HG03064 (cell line): ENCODE results near the gene EPOP.

Experiments
- ATAC-seq: cut with Tn5 transposase; IDR thresholded peaks from one replicate; pipeline ENCODE4 v1.9.1; 2021; ENCODE audit warnings: low read depth; ENCODE audit not compliant: unreplicated experiment

Gene EPOP

GRCh38 chr17:38674749-38675615 lies at the start of gene EPOP:
Gene EPOP, minus strand, starts transcription at chr17:38674957. Its CDS starts 462 bp downstream, at chr17:38674495.
- peak; percentile 52 for ATAC-seq

DNA sequence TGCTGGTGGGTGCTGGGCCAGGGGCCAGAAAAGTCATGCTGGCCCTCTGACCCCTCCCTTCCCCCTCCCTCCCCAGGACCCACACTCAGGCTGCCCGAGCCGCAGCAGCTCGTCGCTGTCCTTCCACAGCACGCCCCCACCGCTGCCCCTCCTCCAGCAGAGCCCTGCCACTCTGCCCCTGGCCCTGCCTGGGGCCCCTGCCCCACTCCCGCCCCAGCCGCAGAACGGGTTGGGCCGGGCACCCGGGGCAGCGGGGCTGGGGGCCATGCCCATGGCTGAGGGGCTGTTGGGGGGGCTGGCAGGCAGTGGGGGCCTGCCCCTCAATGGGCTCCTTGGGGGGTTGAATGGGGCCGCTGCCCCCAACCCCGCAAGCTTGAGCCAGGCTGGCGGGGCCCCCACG lies 47.0 kb upstream of the EPOP start:
- no peak for ATAC-seq

- ATAC-seq: no peak
These were observed 46.2 kb upstream of the EPOP start for GRCh38 chr17:38720941-38721340.

- no peak for ATAC-seq
These were observed 45.3 kb upstream of the EPOP start for GRCh38 chr17:38719943-38720641.

DNA sequence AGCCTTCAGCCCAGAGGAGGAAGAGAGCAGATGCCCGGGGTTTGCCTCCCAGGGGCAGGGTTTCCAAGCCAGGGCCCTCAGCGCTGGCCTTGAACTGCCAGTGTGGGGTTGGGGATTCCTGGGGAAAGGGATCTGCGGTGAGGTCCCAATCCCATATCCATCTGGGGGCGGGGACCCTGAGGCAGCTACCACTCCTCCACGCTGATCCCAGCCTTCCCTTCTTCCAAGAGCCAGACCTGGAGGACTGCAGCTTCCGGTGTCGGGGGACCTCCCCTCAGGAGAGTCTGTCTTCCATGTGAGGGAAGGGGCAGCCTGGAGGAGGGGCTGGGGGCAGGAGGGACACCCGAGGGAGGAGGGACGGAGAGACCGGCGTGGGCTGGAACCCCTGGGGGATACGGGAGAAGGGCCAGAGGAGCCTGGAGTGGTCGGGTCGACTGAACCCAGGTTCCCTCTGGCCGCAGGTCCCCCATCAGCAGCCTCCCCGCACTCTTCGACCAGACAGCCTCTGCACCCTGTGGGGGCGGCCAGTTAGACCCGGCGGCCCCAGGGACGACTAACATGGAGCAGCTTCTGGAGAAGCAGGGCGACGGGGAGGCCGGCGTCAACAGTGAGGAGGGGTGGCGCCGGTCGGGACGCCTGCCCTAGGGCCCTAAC lies 44.7 kb upstream of the EPOP start:
- no peak for ATAC-seq

DNA sequence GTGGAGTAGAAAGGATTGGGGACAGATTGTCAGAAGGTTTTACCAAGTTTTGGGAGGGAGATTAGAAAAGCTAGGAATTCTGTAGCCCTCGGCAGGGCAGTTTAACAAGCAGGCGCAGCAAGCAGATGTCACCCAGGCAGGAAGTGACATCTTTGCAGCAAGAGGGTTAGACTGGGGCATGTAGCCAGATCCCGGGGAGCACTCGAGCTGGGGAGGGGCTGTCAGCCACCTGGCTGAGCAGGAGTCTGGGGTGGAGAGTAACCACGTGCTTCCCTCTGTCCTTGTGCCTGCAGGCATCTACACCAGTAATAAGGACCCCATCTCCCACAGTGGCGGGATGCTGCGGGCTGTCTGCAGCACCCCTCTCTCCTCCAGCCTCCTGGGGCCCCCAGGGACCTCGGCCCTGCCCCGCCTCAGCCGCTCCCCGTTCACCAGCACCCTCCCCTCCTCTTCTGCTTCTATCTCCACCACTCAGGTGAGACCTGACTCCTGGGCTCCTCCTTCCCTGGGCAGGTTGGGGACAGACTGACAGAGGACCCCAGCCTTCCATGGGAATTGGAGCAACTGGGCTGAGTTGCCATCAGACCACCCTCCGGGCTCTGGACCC lies 42.5 kb upstream of the EPOP start:
- no peak for ATAC-seq

DNA sequence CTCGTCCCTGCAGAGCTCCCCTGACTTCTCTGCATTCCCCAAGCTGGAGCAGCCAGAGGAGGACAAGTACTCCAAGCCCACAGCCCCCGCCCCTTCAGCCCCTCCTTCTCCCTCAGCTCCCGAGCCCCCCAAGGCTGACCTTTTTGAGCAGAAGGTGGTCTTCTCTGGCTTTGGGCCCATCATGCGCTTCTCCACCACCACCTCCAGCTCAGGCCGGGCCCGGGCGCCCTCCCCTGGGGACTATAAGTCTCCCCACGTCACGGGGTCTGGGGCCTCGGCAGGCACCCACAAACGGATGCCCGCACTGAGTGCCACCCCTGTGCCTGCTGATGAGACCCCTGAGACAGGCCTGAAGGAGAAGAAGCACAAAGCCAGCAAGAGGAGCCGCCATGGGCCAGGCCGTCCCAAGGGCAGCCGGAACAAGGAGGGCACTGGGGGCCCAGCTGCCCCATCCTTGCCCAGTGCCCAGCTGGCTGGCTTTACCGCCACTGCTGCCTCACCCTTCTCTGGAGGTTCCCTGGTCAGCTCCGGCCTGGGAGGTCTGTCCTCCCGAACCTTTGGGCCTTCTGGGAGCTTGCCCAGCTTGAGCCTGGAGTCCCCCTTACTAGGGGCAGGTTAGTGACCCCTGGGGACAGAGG lies 41.7 kb upstream of the EPOP start:
- no peak for ATAC-seq

GRCh38 chr17:38715216-38715943 lies 40.6 kb upstream of the EPOP start:
- no peak for ATAC-seq

DNA sequence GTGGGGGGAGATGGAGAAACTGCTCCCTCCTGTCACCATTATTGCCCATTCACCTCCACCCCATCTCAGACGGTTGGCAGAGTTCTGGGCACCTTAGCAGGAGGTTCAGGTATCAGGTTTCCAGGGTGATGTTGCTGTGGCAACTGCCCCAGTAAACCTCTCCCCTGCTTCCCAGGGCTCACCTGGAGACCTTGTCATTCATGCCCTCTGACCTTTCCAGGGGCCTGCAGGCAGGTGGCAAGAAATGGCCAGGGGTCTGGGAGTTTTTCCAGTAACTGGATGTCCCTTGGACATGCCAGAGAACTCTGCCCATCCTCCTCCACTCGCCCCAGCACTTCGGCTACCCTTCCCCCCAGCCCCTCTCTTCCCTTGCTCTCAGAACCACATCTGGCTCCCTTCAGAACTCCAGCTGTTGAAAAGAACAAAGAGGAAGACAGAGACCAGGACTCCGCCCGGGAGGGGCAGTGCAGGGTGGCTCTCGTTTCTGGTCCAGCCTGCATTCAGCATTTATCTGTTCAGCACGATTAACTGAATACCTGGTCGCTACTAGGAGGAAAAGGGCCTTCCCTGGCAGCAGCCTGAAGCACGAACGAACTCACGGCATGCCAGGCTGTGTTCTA lies 38.8 kb upstream of the EPOP start:
- no peak for ATAC-seq

- ATAC-seq: no peak
These were observed 37.8 kb upstream of the EPOP start for GRCh38 chr17:38712593-38712992.

GRCh38 chr17:38711792-38712571 lies 37.2 kb upstream of the EPOP start:
- ATAC-seq: no peak

DNA sequence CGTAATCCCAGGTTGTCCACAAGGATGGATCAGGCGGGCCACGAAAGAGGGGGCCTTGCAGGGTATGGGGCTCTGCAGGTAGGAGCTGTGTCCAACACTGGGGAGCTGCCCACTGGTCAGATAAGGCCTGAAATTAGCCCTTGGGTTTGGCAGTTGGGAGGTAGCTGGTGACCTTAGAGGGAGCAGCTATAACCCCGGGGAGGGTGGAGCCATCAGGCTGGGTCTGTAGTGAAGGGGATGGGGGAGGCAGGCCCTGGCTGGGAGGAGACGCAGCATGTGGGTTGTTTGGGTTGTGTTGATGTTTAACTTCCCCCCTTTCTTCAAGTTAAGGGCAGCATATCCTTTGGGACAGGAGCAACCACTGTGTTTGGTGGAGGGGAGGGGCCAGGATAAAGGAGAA lies 36.2 kb upstream of the EPOP start:
- ATAC-seq: no peak

- no peak for ATAC-seq
These were observed 35.8 kb upstream of the EPOP start for GRCh38 chr17:38710604-38710962.

- ATAC-seq: no peak
These were observed 35.3 kb upstream of the EPOP start for GRCh38 chr17:38709864-38710603.

- ATAC-seq: no peak
These were observed 34.5 kb upstream of the EPOP start for GRCh38 chr17:38709104-38709820.

DNA sequence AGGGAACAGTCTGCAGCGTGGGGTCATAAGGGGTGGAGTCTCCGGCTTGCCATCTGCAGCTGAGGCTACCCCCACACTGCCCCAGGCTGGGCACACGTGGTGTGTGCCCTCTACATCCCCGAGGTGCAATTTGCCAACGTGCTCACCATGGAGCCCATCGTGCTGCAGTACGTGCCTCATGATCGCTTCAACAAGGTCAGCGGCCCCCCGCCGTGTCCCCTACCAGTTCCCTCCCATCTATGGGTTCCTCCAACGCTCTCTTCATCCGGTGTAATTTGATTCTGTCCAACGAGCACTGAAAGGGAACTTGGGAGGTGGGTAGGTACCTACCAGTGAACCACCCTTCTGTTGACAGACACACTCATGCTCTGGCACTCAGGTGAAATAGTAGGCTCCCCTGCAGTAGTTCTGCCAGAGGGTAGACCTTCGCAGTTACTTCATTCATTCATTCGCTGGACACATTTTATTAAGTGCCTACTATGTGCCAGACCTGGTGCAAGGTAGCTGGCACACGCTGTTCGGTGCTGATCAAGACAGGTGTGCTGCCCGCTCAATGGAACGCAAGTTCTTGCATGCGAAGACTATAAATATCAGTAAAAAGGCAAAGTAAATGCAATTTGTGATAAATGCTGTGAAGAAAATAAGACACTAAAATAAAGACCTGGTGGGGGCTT lies 33.1 kb upstream of the EPOP start:
- ATAC-seq: no peak
